ENCODE data around the gene NAA40.

Gene NAA40

DNA sequence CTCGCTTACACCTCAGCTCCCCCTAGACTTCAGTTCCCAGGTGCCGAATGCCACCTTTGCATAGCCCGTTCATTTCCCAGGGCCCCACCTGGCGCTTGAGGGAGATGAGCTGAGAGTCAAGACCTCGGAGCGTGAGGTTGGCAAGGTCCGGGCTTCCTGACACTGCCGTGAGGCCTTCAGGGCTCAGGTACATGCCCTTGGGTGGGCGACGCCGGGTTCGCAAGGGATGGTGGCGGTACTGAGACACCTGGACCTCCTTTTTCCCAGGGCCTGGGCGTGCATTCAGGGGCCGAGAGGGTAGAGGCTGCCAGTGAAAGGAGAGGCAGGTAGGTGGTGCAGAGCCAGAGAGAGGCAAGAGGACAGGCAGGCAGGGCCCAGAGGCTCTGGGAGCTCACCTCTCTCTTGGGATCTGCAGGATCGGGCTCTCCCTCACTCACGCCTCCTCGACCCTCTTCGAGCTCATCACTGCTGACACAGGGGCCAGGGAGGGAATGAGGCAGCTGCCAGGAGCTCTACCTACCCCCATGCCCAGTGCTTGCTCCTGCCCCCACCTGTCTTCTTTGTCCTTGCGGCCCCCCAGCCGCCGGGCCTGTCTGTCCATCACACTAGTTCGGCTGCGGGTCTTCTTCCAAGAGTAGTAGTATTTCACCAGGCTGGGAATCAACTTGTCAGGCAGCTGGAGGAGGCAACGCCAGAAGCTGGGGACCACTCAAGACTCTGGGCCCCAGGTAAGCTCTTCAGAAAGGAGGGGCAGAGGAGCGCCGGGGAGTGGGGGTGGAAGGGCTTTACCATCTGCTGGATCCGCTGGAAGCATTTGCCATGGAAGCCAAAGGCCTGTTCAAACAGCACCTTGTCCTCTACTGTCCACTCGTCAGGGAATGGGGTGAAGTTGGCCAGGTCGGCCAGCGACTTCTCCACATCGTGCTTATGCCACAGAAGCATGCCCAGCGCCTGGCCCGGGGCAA is 24.7 kb upstream of the NAA40 start:
- no peak for DNase-seq

DNA sequence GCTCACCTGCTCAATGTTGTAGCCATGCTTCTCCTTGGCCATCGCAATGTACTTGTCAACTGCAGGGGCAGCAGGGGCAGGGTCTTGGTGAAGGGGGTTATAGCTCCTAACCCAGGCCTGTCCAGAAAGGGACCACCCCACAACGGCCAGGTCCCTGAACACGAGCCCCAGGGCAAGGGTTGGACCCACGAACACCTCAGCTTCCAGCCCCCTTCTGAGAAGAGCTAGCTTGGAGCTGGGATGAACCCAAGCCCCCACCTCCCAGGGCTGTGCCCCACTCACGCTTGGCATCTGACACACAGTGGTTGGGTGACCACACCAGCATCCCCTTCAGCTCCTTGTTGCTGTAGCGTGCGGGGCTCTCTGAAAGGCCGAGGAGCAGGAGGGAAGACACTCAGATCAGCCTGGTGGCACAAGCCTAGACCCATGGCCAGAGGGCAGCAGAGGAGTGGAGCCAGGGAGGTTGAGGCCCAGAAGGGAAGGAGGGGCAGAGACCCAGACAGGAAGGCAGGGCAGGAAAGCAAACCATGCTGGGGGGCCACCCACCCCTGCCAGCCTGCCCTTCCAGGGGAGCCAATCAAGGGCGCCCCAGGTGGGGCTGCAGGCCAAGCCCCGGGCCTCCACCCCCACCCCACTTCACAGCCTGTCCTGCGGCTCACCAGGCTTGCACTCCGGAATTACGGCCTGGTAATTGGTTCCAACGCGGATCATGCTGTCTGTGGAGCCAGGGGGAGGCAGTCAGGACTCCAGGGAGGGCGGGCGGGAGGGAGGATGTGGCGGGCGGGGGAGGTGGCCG is 23.7 kb upstream of the NAA40 start:
- no peak for DNase-seq

DNA sequence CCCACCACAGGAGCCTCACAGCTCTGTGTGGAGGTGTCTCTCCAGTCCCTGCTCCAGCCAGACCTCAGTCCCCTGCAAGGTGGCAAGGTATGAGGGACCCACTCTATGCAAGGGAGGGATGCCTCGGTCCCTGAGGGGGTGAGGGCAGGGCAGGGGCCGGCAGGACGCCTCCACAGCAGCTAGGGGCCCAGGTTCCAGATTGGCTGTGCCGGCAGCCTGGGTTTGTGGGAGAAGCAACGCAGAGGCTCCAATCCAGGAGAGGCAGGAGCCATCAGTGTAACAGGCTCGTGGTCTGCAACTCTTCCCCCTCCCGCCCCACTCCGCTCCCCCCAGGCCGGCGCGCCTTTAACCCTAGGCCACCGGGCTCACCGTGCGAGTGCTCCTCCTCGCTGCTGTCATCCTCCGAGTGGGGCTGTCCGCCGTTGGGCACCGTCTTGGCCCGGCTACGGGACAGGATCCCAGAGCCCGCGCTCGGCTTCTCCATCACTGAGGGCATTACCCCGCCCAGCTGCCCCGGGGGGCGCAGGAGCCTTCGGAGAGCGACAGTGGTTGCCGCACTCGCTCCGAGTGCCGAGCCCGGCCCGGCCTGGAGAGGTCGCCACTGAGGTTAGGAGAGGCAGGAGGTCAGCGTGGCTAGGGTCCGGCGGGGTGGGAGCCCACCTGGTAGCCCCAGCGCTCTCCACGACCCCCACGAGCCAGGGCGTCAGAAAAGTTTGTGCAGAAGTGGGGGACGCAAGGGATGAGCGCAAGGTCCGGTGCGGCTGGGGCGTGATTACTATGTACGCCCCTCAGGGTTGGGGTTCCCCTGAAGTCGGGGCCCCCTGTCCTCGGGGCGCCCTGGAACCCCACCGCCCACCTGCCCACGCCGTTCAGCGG is 22.6 kb upstream of the NAA40 start:
- peak; percentile 29 for DNase-seq

DNA sequence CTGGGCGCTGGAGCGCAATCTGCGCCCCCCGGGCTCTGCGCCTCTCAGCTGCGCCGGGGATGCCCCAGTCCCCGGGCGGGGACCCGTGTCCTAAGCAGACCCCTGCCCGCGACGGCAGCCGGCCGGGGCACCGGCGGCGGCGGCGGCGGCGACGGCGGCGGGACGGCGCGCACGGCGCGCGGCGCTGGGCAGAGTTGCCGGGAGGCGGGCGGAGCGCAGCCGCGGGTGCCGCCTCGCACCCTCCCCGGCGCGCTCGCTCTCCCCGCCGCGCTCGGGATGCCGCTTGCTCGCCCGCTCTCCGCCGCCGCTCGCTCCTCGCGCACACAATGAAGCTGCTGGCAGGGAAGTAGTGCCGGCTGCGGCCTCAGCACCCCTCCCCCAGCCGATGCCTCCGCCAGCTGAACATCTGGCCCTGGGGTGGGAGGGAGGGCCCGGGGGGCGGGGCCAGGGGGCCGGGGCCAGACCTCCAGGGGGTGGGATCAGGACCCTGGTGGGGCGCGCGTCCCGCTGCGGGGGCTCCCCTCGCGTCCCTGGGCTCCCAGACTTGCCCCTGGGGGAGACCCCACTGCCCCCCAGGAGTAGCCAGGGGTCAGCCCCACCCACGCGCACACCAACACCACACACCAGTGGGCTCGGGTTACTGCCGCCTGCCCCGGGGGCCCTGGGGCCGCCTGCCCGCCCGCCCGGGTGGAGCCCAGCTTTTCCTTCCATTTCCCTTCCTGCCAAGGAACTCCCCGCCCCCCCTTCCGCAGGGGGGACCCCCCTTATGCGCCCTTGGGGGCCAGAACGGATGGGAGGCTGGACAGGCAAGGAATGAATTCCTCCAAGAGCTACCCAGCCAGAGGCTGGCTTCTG is 21.7 kb upstream of the NAA40 start, which contains the start of gene RCOR2:
RCOR2 (minus strand) TSS at position 328 of the 855 bp plus-strand sequence. CDS start 708 bp downstream, outside the sequence.
- peak; percentile 56 for DNase-seq

DNA sequence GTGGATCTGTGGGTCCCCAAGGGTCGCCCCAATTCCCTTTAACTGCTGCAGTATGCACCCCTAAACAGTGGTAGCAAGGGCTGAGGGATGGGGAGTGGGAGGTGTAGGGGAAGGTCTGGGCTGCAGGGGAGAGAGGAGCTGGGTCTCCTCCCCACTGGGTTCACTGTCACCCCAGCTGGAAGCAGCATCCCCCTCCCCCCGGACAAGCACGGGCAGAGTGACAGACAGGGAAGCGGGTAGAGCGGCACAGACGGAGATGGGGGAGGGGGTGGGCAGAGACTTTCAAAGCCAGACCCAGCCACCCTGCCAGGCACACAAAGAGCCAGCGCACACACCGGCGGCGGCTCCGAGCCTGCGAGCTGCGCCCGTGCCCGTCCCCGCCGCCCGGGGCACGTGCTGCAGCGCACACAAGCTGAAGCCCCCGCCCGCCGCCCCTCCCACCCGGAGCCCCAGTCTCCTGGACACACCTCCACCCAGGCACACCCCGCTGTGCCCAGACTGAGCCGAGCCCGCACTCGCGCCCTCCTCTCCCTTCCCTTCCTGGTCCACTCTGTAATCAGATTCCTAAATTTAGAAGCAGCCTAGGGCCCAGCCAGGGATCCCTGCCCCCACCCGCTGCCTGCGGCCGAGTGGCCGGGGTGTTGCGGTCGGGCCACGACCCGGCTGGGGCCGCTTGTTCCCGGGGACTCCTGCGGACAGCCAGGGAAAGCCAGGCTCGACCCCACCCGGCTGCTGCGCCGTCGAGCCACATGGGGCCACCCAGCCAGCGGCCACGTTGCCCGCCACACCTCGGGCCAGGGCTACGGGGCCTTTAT is 20.9 kb upstream of the NAA40 start:
- peak; percentile 86 for DNase-seq

DNA sequence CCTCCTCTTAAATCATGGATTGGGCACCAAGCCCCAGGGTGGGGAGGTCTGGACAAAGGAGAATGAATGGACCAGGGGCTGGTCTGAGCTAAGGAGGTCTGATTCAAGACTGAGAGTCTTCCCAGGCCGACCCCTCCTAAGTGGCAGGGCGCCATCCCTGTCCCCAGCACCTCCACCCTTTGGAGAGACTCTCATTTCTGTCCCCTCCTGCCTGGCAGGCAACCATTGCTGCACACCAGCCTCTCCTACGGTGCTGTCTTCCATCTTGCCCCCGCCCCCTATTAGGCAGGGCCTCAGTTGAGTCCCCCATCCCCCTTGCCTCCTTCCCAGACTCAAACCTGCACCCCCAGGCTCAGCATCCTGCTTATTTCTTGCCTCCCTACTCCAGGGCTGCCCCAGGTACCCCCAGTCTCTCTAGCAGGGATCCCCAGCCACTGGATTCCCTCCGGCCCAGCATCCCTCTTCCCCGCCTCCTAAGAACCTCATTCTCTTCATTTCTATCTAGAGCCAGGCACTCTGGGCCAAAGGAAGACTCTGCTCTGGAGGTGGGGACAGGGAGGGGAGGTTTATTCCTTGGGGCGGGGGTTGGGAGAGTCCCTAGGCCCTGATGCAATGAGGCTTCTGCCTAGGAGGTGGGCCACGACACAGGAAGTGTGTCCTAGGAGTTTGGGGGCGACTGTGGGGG is 20.2 kb upstream of the NAA40 start:
- DNase-seq = no peak

DNA sequence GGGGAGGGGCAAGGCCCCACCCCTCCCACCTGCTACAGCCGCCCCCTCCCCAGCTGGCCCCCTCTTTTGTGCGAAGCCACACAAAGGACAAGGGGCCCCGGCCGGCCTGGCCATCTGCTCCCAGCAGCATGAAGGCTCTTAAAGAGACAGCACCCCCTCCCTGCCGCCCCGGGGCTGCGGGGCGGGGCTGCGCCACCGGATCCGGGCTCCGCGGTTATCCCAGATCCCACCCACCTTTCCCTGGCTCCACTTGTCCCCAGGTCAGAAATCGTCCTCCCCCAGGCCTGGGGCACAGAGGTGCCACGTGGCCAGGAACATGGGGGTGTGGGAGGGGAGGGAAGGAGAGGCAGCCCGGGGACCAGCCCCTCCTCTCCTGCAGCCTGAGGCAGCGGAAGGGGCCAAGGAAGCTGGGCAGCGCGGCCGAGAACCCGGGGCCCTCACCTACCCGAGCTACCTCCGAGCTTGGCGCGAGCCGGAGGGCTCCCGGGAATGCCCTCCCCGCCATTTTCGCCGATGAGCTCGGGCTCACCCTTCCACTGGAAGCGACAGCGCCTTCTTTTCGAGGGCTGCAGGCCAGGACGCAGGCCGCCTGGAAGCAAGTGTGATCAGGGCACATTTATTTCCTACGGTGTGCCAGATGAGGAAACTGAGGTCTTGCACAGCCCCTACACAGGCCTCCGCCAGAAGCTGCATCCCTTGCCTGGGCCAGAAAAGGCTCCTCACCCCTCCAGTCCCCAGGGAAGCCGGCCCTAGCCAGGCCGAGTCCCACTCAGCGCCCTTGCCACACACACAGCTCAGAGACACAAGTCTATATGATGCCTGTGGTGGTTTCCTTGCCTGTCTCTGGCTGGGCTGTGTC is 19.3 kb upstream of the NAA40 start:
- DNase-seq = peak; percentile 68

DNA sequence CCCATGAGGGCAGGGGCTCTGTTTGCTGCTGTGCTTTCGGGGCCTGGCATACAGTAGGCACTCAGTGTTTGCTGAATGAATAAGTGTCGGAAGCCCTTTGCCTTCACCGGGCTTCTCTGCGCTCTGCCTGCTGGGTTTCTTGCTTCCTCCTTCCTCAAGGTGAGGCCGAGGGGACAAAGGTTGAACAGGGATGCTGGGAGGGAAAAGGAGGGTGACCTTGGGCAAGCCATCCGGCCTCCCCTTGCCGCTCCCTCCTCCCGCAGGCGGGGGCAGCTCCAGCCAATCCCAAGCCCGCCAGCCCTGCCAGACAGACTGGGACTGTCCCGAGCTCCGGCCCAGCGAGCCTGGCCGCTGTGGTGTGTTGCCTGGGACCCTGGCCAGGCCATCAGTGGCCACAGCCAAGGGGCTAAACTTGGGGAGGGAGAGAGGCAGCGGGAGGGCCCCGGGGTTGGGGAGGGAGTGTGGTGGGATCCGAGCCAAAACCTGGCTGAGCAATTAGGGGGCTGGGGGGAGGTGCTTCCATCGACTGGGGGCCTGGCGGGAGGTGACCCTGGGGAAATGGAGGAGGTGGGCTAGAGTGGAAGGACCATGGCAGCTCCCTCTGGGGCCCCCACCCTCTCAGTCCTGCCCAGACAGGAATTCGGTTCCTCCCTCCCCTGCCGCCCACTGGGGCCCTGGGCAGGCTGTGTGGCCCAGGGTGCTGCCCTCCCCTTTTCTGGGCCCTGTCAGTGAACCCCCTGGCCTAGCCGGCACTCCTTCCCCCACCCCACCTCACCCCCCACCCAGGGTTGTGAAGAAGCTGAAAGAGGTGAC is 18.5 kb upstream of the NAA40 start:
- DNase-seq = no peak

DNA sequence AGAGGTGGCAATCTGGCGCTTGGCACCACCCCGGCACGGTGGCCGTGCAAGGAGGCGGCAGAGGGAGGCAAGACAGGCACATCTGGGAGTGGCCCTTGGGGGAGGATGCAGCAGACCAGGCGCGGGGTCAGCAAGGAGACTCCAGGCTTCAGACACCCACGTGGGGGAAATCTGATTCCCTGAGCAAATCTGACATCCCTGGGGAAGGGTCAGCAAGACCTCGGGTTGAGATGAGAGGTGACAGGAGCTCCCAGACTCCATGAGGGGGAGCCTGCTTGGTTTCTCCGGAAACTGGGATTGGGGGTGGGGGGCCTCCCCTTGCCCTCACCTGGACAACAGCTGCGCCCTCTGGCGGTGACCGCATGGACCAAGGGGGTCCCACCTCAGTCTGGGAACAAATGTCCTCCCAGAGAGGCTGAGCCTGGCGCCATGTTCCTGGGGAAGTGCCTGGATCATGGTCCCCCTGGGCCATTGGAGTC is 17.8 kb upstream of the NAA40 start:
- DNase-seq = no peak

DNA sequence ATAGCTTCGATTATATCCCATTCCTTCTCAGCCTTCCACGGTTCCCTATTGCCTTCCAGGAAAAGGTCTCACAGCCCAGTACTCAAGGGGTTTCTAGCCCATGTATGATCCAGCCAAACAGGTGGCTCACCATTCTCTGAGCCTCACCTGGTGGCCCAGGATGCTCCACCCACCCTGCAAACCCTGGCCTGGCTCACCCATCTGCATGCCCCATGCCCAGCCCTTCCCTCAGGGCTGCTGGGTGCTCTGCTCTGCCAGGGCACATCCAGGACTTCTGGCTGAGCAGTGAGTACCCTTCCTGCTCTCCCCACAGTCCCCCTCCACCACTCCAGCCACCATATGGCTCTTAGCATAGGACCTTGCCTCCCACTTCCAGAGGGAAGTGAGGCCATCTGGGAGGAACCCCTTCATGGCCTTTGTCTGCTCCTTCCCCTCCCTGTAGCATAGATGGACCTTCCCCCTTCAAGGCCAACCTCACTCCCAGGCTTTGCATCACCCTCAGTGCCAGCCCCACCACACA is 16.1 kb upstream of the NAA40 start:
- DNase-seq = no peak

DNA sequence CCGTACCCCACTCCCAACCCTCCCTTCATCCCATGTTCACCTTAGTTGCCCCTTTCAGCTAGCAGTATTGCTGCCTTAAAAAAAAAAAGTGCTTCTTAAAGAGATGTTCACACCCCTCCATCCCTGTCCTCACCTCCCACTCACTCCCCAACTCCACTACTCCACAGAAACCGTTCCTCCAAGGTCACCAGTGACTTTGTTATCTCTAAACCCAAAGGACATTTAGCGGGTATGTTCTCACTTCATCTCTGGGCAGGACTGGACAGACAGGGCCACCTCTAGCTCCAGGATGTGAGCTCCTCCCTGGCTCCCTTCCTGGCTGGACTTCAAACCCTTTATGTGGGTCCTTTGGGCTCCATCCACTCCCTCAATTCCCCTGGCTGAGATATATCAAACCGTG is 15.5 kb upstream of the NAA40 start:
- DNase-seq = no peak

DNA sequence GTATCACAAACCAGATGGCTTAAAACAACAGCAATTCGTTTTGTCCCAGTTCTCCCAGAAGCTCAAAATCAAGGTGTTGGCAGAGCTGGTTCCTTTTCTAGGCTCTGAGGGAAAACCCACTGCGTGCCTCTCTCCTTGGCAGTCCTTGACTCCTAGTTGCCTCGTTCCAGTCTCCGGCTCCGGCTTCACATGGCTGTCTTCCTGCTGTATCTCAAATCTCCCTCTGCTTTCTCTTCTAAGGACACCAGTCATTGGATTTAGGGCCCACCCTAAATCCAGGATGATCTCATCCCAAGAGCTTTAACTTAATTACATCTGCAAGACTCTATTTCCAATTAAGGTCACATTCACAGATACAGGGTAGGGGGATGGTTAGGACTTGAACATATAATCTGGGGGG is 9.2 kb upstream of the NAA40 start:
- no peak for DNase-seq

DNA sequence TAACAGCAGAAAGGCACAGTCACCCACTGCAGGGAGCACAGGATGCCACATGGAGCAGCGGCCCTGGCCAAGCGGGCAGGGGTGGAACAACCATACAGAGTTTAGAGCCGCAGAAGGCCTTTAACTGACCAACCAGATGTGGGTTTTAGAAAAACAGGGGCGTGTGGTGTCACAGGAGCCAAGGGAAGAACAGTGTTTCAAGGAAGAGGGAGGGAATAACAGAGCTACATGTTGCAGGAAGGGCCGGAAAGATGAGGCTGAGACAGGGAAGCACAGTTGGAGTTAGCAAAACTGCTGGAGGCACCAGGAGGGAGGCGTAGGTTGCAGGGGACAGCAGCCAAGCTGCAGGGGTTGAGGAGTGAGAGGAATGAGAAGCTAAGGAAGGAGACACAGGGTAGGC is 7.8 kb upstream of the NAA40 start:
- DNase-seq = no peak

DNA sequence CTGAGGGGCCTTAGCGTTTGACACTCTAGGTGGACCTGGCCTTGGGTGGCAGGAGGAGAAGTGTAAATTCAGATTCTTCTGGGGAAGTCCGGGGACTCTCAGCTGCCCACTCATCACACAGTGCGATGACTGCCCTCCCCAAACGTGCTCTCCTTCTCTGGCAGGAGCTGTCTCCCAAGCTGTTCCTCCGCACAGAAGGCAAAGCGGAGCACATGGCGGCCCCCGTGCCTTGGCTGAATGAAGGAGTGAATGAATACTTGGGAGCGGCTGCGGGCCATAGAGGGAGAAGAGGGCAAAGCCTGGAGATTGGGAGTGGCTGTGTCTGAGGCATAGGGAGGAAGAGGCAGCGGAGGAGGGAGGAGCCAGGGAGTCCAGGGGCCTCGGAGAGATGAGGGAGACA is 6.9 kb upstream of the NAA40 start:
- no peak for DNase-seq

DNA sequence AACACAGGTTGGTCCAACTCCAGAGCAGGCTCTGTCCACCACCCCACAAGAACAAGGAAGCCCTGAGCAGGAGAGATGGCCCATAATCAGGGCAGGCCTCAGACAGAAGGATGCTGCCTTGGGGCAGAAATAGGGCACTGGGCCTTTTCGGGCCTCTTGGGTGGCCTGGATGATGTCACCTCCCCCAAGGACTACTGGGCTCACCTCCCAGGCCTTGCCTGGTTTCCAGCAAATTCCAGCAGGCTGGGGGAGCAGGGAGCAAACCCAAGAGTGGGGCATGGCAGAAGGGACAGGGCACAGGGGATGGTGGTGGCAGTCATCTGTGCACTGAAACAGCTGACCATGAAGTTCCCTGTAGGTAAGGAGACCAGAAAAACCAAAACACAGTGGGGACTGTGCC is 5.3 kb upstream of the NAA40 start:
- DNase-seq = no peak

DNA sequence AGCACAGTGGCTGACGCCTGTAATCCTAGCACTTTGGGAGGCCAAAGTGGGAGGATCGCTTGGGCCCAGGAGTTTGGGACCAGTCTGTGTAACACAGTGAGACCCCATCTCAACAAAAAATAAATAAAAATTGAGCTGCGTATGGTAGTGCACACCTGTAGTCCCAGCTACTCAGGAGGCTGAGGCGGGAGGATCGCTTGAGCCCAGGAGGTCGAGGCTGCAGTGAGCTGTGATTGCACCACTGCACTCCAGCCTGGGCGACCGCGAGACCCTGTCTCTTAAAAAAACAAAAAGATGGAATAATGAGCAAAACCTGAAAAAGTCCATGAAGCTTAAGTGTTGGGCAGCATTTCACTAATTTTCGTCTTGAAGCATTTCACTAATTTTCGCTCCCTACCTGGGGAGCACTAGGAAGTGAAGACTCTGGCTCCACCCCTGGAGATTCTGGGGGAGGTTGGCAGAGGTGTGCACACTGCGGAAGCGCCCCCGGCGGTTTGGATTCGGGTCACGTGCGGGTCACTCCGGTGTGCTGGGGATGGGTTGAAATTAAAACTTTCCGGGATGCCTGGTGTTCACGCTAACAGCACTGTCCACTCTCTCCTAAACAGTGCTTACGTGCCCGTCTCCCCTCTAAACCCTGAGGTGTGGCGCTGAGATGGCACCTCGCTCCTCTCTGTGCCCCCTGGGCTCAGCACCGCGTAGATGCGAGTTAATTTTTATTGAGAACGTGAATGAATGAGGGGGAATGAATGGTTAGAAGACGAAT is 906 bp upstream of the NAA40 start:
- DNase-seq = no peak

DNA sequence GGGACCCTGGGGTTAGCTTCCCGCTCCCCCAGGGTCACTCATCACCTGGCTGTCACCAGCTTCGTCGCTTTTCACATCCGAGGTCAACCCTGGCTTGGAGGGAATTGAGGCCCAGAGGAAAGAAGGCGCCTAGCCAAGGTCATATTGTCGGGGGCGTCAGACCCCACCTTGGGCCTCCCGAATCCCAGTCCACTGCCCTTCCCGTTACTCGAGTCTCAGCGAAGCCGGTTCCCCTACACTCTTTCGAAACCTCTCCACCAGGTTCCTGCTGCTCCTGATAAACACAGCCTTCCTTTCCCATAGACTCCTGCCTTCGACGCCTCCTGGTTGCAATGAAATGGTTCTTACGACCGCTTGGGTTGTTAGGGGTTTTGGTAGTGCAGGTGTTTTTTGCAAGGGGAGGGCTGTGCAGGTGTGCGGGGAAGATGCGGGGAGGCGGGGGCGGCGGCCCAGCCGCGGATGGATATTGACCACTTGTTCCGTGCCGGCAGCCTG is 642 bp downstream of the NAA40 start:
- no peak for DNase-seq

Data from NCI-H1417 treated with DMSO at 0.1 percent for 48 hours (cell line).